CD4-positive, alpha-beta memory T cell (primary cell): ENCODE data around the gene BFSP2. TPM values are rescaled to one million over a fixed set of nuclear protein-coding genes. Genes with fewer than 3 reads are reported as not detected.

ENCODE experiments used
- CTCF ChIA-PET: fragments of 350-600 bp; sonication (Branson Sonifier 250); formaldehyde crosslinking; loops from one replicate; lab custom pipeline; 2021; ENCODE audit warnings: inconsistent platforms; ENCODE audit not compliant: partially characterized antibody; lab: Charles Lee
- POLR2A ChIA-PET: fragments of 350-600 bp; sonication (Branson Sonifier 250); formaldehyde crosslinking; loops from one replicate; lab custom pipeline; 2021; ENCODE audit not compliant: partially characterized antibody; lab: Charles Lee
- DNase-seq, 5 donors: peaks; one replicate each; pipeline versions ENCODE4 v3.0.0 to v3.0.0-alpha.2; 2020 to 2022; ENCODE audit warnings: mixed read lengths in 1 of 5
- H3K27ac ChIP-seq: one replicate; pipeline ENCODE4 v1.7.0; 2013; ENCODE audit warnings: low read depth, low read length
- H3K27me3 ChIP-seq: 2 replicates; pipeline ENCODE4 v1.7.0; 2013; ENCODE audit warnings: mild to moderate bottlenecking, low read length, moderate library complexity; ENCODE audit not compliant: insufficient read depth
- H3K36me3 ChIP-seq: 2 replicates; pipeline ENCODE4 v1.7.0; 2013; ENCODE audit warnings: mild to moderate bottlenecking, low read length, moderate library complexity; ENCODE audit not compliant: insufficient read depth
- H3K4me1 ChIP-seq: 2 replicates; pipeline ENCODE4 v1.7.0; 2013; ENCODE audit warnings: mild to moderate bottlenecking, low read length, moderate library complexity; ENCODE audit not compliant: insufficient read depth
- H3K4me3 ChIP-seq, 2 donors: one replicate each; pipeline ENCODE4 v1.7.0; 2013; ENCODE audit warnings: low read length in 2 of 2, mild to moderate bottlenecking in 1 of 2
- H3K9me3 ChIP-seq, 2 donors: one replicate each; pipeline ENCODE4 v1.7.0; 2013; ENCODE audit warnings: low read length in 2 of 2, control low read depth in 1 of 2; ENCODE audit not compliant: control insufficient read depth in 1 of 2
- H3K27ac Mint-ChIP-seq, 7 donors: one replicate each; pipeline ENCODE4 v1.8.0; 2020 to 2021; ENCODE audit warnings: mixed read lengths in 7 of 7, mild to moderate bottlenecking in 6 of 7, inconsistent platforms in 3 of 7, moderate library complexity in 3 of 7
- H3K27me3 Mint-ChIP-seq, 2 donors: one replicate each; pipeline ENCODE4 v1.8.0; 2020 to 2021; ENCODE audit warnings: mixed read lengths in 2 of 2
- H3K36me3 Mint-ChIP-seq, 2 donors: one replicate each; pipeline ENCODE4 v1.8.0; 2020 to 2021; ENCODE audit warnings: mixed read lengths in 2 of 2, inconsistent platforms in 1 of 2, mild to moderate bottlenecking in 1 of 2
- H3K4me1 Mint-ChIP-seq, 4 donors: one replicate each; pipeline ENCODE4 v1.8.0; 2020 to 2021; ENCODE audit warnings: mixed read lengths in 4 of 4, mild to moderate bottlenecking in 1 of 4
- H3K4me3 Mint-ChIP-seq, 8 donors: one replicate each; pipeline ENCODE4 v1.8.0; 2020 to 2021; ENCODE audit warnings: mixed read lengths in 8 of 8, mild to moderate bottlenecking in 7 of 8, moderate library complexity in 6 of 8, inconsistent platforms in 3 of 8
- H3K9me3 Mint-ChIP-seq, 8 donors: one replicate each; pipeline ENCODE4 v1.8.0; 2020 to 2021; ENCODE audit warnings: mixed read lengths in 8 of 8, mild to moderate bottlenecking in 5 of 8, inconsistent platforms in 3 of 8, moderate library complexity in 1 of 8
- intact Hi-C: fragments of 100-400 bp; cut with micrococcal nuclease; formaldehyde crosslinking; loops from one replicate; pipeline ENCODE4 v1.15.1; 2023
- polyA plus RNA-seq, 2 donors: library from polyadenylated mRNA; unstranded; fragments of 300-500 nt; fragmentation: Illumina TruSeq; gene quantifications; one replicate each; pipeline ENCODE4 v1.2.3, GENCODE V29; 2021
- total RNA-seq, 2 experiments: library from RNA; stranded (reverse); gene quantifications; one replicate each; pipeline ENCODE4 v1.2.3, GENCODE V29; 2021

BFSP2 gene
- total and polyA plus RNA-seq, 4 experiments from 2014 or later, result 0.86 to 1.3 TPM; not detected in 2

GRCh38 chr3:133505813-133506212 lies 106.0 kb downstream of the BFSP2 start:
- intact Hi-C loops, result loop anchor here (1.0 to 10.0 kb wide), 2 partner anchors 67 to 781 kb away; partner anchors contain the start of genes CDV3 and NPHP3
- Histone ChIP-seq H3K27me3 (no peaks in the 10 kb centered on the region), H3K4me1 (peaks cover 16% of the 10 kb centered on the region), H3K27ac (peak overlapping the region; percentile 59), H3K9me3 (no peaks in the 10 kb centered on the region), H3K36me3 (no peaks in the 10 kb centered on the region), H3K4me3 (peak overlapping the region in 1 of 2 donors; percentile 34)
- no peaks in the 10 kb centered on the region for H3K9me3 Mint-ChIP-seq
- POLR2A ChIA-PET, result interaction anchor here (0.6 to 4.4 kb wide), 5 partner anchors 15 to 71 kb away, joined by 3 to 43 read pairs (median 6); partner anchors contain the start of gene CDV3
- H3K27ac Mint-ChIP-seq, result peak overlapping the region; percentile 81 to 98 (median 94)
- CTCF ChIA-PET, result interaction anchor here (0.6 to 3.2 kb wide), 4 partner anchors 14 to 82 kb away, joined by 4 to 27 read pairs (median 10); partner anchors contain the start of gene CDV3
- peaks cover 12 to 16% (median 13%) of the 10 kb centered on the region in 4 donors for H3K4me1 Mint-ChIP-seq
- H3K36me3 Mint-ChIP-seq, result no peaks in the 10 kb centered on the region
- no peaks in the 10 kb centered on the region for H3K27me3 Mint-ChIP-seq
- no peak for DNase-seq
- H3K4me3 Mint-ChIP-seq, result peak overlapping the region; percentile 64 to 92 (median 86)

- Mint-ChIP-seq H3K4me3 (peak overlapping the region; percentile 64 to 92 (median 86)), H3K9me3 (no peaks in the 10 kb centered on the region), H3K27me3 (no peaks in the 10 kb centered on the region), H3K36me3 (no peaks in the 10 kb centered on the region), H3K4me1 (peaks cover 12 to 15% (median 13%) of the 10 kb centered on the region in 4 donors), H3K27ac (peak overlapping the region; percentile 81 to 98 (median 94))
- ChIA-PET CTCF (interaction anchor here (0.6 to 3.2 kb wide), 4 partner anchors 15 to 83 kb away, joined by 4 to 27 read pairs (median 10); partner anchors contain the start of gene CDV3), POLR2A (interaction anchor here (0.6 to 4.4 kb wide), 5 partner anchors 16 to 71 kb away, joined by 3 to 43 read pairs (median 6); partner anchors contain the start of gene CDV3)
- Histone ChIP-seq H3K4me1 (peaks cover 16% of the 10 kb centered on the region), H3K27ac (peak overlapping the region; percentile 59), H3K36me3 (no peaks in the 10 kb centered on the region), H3K9me3 (no peaks in the 10 kb centered on the region), H3K27me3 (no peaks in the 10 kb centered on the region), H3K4me3 (peak overlapping the region in 1 of 2 donors; percentile 34)
- intact Hi-C loops, result loop anchor here (1.0 to 10.0 kb wide), 2 partner anchors 67 to 782 kb away; partner anchors contain the start of genes CDV3 and NPHP3
- DNase-seq, result peak in 4 of 5 donors; percentile 42 to 60 (median 52)
Measured at GRCh38 chr3:133506215-133506901, 106.5 kb downstream of the BFSP2 start.

- CTCF ChIA-PET, result interaction anchor here (0.7 kb wide), 1 partner anchor 18 kb away, joined by 4 read pairs; no protein-coding TSS in a partner anchor
- intact Hi-C loops, result loop anchor here (10.0 kb wide), 1 partner anchor 785 kb away; the partner anchor contains the start of gene NPHP3
- Histone ChIP-seq H3K27ac (no peak overlapping the region), H3K4me1 (peaks cover 16% of the 10 kb centered on the region), H3K9me3 (no peaks in the 10 kb centered on the region), H3K36me3 (no peaks in the 10 kb centered on the region), H3K4me3 (no peak overlapping the region), H3K27me3 (no peaks in the 10 kb centered on the region)
- Mint-ChIP-seq H3K36me3 (no peaks in the 10 kb centered on the region), H3K4me3 (no peak overlapping the region), H3K9me3 (no peaks in the 10 kb centered on the region), H3K27me3 (no peaks in the 10 kb centered on the region), H3K27ac (no peak overlapping the region), H3K4me1 (peaks cover 12 to 15% (median 13%) of the 10 kb centered on the region in 4 donors)
- no peak for DNase-seq
- POLR2A ChIA-PET, result interaction anchor here (1.3 kb wide), 1 partner anchor 64 kb away, joined by 4 read pairs; the partner anchor contains the start of gene CDV3
Measured at GRCh38 chr3:133509488-133509887, 109.6 kb downstream of the BFSP2 start.

- no peak for DNase-seq
- Histone ChIP-seq H3K27me3 (no peaks in the 10 kb centered on the region), H3K4me3 (no peak overlapping the region), H3K9me3 (no peaks in the 10 kb centered on the region), H3K27ac (no peak overlapping the region), H3K4me1 (no peaks in the 10 kb centered on the region), H3K36me3 (no peaks in the 10 kb centered on the region)
- Mint-ChIP-seq H3K27me3 (no peaks in the 10 kb centered on the region), H3K27ac (no peak overlapping the region), H3K36me3 (no peaks in the 10 kb centered on the region), H3K4me3 (no peak overlapping the region), H3K9me3 (no peaks in the 10 kb centered on the region), H3K4me1 (no peaks in the 10 kb centered on the region)
- intact Hi-C loops, result no loop called here
- CTCF ChIA-PET, result no interaction called here
- POLR2A ChIA-PET, result no interaction called here
Measured at GRCh38 chr3:133512416-133513089, 112.7 kb downstream of the BFSP2 start.

- ChIA-PET CTCF (interaction anchor here (0.8 kb wide), 1 partner anchor 33 kb away, joined by 3 read pairs; no protein-coding TSS in a partner anchor), POLR2A (no interaction called here)
- no peak for DNase-seq
- Histone ChIP-seq H3K4me3 (no peak overlapping the region), H3K27ac (no peak overlapping the region), H3K4me1 (no peaks in the 10 kb centered on the region), H3K9me3 (no peaks in the 10 kb centered on the region), H3K27me3 (no peaks in the 10 kb centered on the region), H3K36me3 (no peaks in the 10 kb centered on the region)
- Mint-ChIP-seq H3K4me1 (no peaks in the 10 kb centered on the region), H3K36me3 (no peaks in the 10 kb centered on the region), H3K27ac (no peak overlapping the region), H3K27me3 (no peaks in the 10 kb centered on the region), H3K4me3 (no peak overlapping the region), H3K9me3 (no peaks in the 10 kb centered on the region)
- intact Hi-C loops, result no loop called here
Measured at GRCh38 chr3:133514418-133514817, 114.6 kb downstream of the BFSP2 start.

- no peaks in the 10 kb centered on the region for H3K4me1 Mint-ChIP-seq
- no peaks in the 10 kb centered on the region for H3K27me3 Mint-ChIP-seq
- POLR2A ChIA-PET, result no interaction called here
Measured at GRCh38 chr3:133515127-133515526, 115.3 kb downstream of the BFSP2 start.

GRCh38 chr3:133520286-133520685 lies 120.4 kb downstream of the BFSP2 start:
- Histone ChIP-seq H3K27ac (no peak overlapping the region), H3K27me3 (no peaks in the 10 kb centered on the region), H3K36me3 (no peaks in the 10 kb centered on the region), H3K4me1 (no peaks in the 10 kb centered on the region), H3K4me3 (no peak overlapping the region), H3K9me3 (no peaks in the 10 kb centered on the region)
- Mint-ChIP-seq H3K27ac (peak overlapping the region in 1 of 7 donors; percentile 80), H3K4me1 (no peaks in the 10 kb centered on the region), H3K9me3 (no peaks in the 10 kb centered on the region), H3K4me3 (no peak overlapping the region), H3K27me3 (no peaks in the 10 kb centered on the region), H3K36me3 (no peaks in the 10 kb centered on the region)
- intact Hi-C loops, result no loop called here
- CTCF ChIA-PET, result no interaction called here
- POLR2A ChIA-PET, result interaction anchor here (0.6 kb wide), 1 partner anchor 52 kb away, joined by 3 read pairs; no protein-coding TSS in a partner anchor
- no peak for DNase-seq

More at GRCh38 chr3:133515127-133515526, 115.3 kb downstream of the BFSP2 start:
- CTCF ChIA-PET, result no interaction called here
- Mint-ChIP-seq H3K36me3 (no peaks in the 10 kb centered on the region), H3K27ac (no peak overlapping the region), H3K4me3 (no peak overlapping the region), H3K9me3 (no peaks in the 10 kb centered on the region)
- no peaks in the 10 kb centered on the region for H3K36me3 ChIP-seq
- no peaks in the 10 kb centered on the region for H3K9me3 ChIP-seq
- no peak overlapping the region for H3K27ac ChIP-seq
- no peak overlapping the region for H3K4me3 ChIP-seq
- H3K4me1 ChIP-seq, result no peaks in the 10 kb centered on the region
- intact Hi-C loops, result no loop called here
- H3K27me3 ChIP-seq, result no peaks in the 10 kb centered on the region
- DNase-seq, result no peak
